HG02610 (cell line): Measurements from ENCODE around the gene CLDN18.
A peak's percentile ranks its signal among the peaks of the same experiment; 100 is the strongest.

Experiments
- ATAC-seq: cut with Tn5 transposase; IDR thresholded peaks from one replicate; pipeline ENCODE4 v1.9.1; 2021; ENCODE audit warnings: mild to moderate bottlenecking, moderate library complexity; ENCODE audit not compliant: unreplicated experiment

CLDN18 gene

GRCh38 chr3:138009476-138010272 lies at the start of gene CLDN18:
Gene CLDN18, plus strand, starts transcription at chr3:138010165. Its CDS starts 61 bp downstream, at chr3:138010226.
- no peak for ATAC-seq

GRCh38 chr3:137962251-137962650 lies 47.7 kb upstream of the CLDN18 start:
- no peak for ATAC-seq

GRCh38 chr3:137963463-137963862 lies 46.5 kb upstream of the CLDN18 start:
- no peak for ATAC-seq

- ATAC-seq, result peak; percentile 83
Observed at GRCh38 chr3:137970914-137971831, 38.8 kb upstream of the CLDN18 start.

- ATAC-seq, result no peak
Observed at GRCh38 chr3:137972396-137972795, 37.6 kb upstream of the CLDN18 start.

DNA sequence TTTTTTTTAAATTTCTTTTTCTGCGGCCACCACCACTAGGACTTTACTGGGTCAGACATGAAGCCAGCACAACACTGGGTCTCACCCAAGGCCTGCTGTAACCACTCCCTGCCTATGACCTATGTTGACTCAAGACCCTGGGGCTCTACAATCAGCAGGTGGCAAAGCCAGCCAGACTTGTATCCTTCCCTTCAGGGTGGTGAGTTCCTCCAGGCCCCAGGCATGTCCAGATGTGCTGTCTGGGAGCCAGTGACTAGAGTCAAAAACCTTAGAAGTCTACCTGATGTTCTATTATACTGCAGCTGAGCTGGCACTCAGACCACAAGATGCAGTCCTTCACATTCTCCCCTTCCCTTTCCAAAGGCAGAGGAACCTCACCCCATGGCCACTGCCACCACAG lies 31.6 kb upstream of the CLDN18 start:
- ATAC-seq, result no peak

DNA sequence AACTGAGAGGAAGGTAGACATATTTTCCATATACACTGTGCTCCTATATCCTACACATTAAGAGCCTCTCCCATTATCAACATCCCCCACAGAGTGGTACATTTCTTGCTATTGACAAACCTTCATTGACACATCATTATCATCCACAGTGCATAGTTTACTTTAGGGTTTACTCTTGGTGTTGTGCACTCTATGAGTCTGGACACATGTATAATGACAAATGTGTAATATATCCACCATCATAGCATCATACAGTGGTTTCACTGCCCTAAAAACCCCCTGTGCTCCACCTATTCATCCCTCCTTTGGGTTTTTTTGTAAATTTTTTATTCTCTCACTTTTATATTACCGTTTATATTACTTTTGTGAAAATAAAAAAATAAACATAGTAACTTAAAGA lies 22.2 kb upstream of the CLDN18 start:
- peak; percentile 35 for ATAC-seq

- peak; percentile 68 for ATAC-seq
Observed at GRCh38 chr3:137988152-137988551, 21.8 kb upstream of the CLDN18 start.

DNA sequence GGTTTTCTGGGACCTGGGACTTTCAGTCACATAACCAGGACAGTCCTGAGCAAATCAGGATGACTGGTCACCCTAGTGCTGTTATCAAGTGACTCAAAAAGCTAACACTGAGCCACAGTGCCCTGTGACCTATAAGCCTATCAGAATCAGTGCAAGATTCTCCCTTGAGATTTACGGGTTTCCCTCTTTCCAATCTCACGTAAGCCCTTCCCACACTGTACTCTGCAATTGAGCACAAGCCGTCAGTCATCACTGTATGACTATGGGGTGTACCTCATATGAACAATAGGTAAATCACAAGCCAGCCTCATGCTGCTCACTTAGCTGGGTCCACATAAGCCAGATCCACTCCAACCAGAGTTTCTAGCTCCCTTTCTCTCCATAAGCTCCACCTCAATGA lies 21.0 kb upstream of the CLDN18 start:
- peak; percentile 82 for ATAC-seq

DNA sequence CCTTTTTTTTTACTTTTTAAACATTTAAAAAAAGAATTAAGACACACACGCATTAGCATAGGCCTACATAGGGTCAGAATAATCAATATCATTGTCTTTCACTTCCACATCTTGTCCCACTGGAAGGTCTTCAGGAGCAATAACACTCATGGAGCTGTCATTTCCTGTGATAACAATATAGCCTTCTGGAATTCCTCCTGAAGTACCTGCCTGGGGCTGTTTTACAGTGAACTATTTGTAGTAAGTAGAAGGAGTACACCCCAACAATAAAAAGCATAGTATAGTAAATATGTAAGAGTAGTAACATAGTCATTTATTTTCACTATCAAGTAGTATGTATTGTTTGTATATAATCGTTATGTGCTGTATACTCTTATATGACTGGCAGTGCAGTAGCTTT lies 19.5 kb upstream of the CLDN18 start:
- no peak for ATAC-seq

DNA sequence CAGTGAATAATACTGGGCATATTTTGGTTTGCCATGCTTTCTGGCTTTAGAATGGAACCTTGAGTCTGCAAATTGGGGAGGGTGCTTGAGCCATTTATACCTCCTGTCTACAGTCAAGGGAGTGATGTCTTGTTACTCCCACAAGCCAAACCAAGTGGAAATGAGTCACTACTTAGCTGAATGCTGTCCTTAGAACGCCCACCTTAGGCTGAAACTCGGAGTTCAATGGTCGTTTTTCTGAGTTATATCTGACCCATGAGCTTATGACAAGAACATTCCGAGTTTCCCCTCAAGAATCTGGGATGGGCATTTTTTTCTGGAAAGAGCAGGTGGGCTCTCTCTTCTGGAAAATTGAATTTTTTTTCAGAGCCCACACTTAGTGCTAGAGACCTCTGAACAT lies 17.4 kb upstream of the CLDN18 start:
- no peak for ATAC-seq

DNA sequence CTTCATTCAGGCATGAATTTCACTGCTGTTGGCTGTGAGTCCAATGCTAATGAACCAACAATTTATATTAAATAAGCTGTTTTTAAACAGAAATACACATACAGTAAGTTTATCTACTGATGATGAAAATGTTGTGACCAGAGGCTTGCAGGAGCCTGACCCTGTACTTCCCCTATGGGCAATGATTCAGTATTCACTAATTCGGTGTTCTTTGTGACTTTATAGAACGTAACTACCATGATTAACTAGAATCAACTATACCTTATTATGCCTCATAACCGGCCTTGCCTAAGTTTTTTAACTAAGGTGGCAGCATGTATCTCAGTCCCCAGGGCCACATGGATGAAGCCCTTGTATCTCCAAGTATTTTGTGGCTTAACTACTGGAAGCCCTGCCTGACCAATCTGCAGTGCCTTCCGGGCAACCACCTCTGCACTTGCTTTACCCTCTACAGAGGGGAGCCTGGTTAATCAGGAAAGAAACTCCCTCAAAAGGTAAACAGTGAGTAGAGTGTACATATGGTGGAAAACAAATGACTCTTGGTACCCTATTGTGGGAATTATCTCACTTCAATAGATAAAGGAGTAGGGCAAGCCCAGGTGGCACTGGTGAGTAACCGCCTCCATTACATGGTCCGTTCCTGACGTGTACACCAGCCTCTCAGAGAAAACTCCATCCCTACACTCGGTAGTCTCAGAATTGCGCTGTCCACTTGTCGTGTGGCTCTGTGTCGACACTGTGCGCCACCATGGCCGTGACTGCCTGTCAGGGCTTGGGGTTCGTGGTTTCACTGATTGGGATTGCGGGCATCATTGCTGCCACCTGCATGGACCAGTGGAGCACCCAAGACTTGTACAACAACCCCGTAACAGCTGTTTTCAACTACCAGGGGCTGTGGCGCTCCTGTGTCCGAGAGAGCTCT lies 11.6 kb upstream of the CLDN18 start:
- ATAC-seq, result no peak

DNA sequence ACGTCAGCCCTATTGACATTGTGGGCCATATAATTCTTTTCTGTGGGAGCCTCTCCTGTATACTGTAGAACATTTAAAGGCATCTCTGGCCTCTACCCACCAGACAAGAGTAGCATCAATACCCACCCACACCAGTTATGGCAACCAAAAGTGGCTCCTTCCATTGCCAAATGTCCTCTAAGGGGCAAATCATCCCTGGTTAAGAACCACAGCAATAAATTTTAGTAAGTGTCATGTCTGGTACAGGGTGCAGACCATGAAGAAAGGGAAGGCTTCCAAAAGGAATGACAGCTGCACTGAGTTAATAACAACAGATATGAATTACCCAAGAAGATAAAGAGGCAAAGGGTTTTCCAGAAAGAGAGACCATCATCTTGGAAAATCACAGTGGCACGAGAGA lies 6.9 kb upstream of the CLDN18 start:
- ATAC-seq, result no peak

GRCh38 chr3:138005627-138006026 lies 4.3 kb upstream of the CLDN18 start:
- no peak for ATAC-seq

- ATAC-seq, result no peak
Observed at GRCh38 chr3:138007898-138008297, 2.1 kb upstream of the CLDN18 start.

DNA sequence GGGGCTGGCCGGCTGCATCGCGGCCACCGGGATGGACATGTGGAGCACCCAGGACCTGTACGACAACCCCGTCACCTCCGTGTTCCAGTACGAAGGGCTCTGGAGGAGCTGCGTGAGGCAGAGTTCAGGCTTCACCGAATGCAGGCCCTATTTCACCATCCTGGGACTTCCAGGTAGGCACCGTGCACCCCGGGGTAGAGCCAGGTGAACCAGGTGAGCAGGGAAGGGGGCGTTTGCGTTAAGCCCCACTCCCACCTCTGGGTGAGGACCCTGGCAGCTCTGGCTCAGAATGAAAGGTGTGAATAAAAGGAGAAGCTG lies 267 bp downstream of the CLDN18 start:
- no peak for ATAC-seq

- ATAC-seq, result no peak
Observed at GRCh38 chr3:138011722-138012121, 1.8 kb downstream of the CLDN18 start.

- no peak for ATAC-seq
Observed at GRCh38 chr3:138012526-138012925, 2.6 kb downstream of the CLDN18 start.

GRCh38 chr3:138016065-138016464 lies 6.1 kb downstream of the CLDN18 start:
- ATAC-seq, result no peak

DNA sequence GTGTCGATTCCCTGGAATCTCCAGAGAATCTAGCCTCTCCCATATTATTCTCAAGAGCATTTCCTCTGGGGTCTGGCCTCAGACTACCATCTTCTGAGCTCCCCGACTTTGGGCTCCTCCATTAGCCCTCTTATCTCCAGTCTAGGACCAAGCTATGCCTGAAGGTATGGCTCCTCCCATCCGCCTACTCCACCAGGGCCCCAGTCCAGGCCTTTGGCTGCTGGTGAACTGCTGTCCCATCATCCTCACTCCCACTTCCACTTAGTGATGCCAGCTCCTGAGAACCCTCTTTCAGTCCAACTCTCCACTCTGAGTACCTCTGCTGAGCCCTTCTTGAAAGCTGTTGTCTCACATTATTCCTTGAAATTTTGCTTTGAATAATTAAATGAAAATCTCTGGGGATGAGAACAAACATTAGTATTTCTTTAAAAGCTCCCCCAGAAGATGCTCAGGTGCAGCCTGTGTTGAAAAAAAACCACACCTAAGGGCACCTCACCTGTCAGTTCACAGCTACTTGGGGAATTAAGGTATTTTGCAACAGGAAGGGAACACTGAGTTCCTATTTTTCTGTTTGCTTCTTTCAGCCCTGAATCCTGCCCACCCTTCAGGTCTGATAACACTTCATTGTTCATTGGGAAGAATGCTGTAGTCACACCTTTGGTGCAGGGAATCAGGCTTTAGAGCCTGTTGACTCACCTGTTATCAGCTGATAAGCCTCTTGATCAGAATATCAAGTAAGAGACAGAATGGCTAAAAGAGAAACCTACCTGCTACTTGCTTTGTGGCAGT lies 9.5 kb downstream of the CLDN18 start:
- no peak for ATAC-seq
